ENCODE data around the gene MAFF.

The MAFF gene

GRCh38 chr22:38170469-38170868 lies 31.3 kb upstream of the MAFF start:
- peaks cover 8% of the 10 kb centered on the region for H3K27me3 Mint-ChIP-seq (ENCODE audit: low read depth)
- H3K9me3 Mint-ChIP-seq, result no peaks in the 10 kb centered on the region
- H3K4me3 Mint-ChIP-seq, result no peak overlapping the region
- TF ChIP-seq CTCF (IDR thresholded peaks at IDR 0.05; ENCODE audit: unreplicated experiment in 3 of 3), result no peak
- H3K36me3 Mint-ChIP-seq (ENCODE audit: low read depth), result peaks cover 9% of the 10 kb centered on the region
- H3K4me1 Mint-ChIP-seq, result peaks cover 6% of the 10 kb centered on the region
- H3K27ac Mint-ChIP-seq, result no peak overlapping the region

GRCh38 chr22:38171927-38172831 lies 29.6 kb upstream of the MAFF start:
- no peak for TF ChIP-seq CTCF (IDR thresholded peaks at IDR 0.05; ENCODE audit: unreplicated experiment in 3 of 3)
- H3K27ac Mint-ChIP-seq, result peak overlapping the region in 1 of 3 experiments; percentile 3
- H3K9me3 Mint-ChIP-seq, result no peaks in the 10 kb centered on the region
- peaks cover 8% of the 10 kb centered on the region for H3K27me3 Mint-ChIP-seq (ENCODE audit: low read depth)
- H3K4me3 Mint-ChIP-seq, result no peak overlapping the region
- H3K36me3 Mint-ChIP-seq (ENCODE audit: low read depth), result peaks cover 5% of the 10 kb centered on the region
- H3K4me1 Mint-ChIP-seq, result peaks cover 6% of the 10 kb centered on the region

- H3K27me3 Mint-ChIP-seq (ENCODE audit: low read depth), result peaks cover 5% of the 10 kb centered on the region
- TF ChIP-seq CTCF (IDR thresholded peaks at IDR 0.05; ENCODE audit: unreplicated experiment in 3 of 3), result no peak
- H3K36me3 Mint-ChIP-seq (ENCODE audit: low read depth), result peaks cover under 1% of the 10 kb centered on the region
- H3K4me3 Mint-ChIP-seq, result no peak overlapping the region
- no peak overlapping the region for H3K27ac Mint-ChIP-seq
- H3K4me1 Mint-ChIP-seq, result peaks cover 5% of the 10 kb centered on the region
- H3K9me3 Mint-ChIP-seq, result no peaks in the 10 kb centered on the region
These were observed 28.8 kb upstream of the MAFF start for GRCh38 chr22:38172832-38173640.

GRCh38 chr22:38173641-38173906 lies 28.2 kb upstream of the MAFF start:
- peaks cover 4% of the 10 kb centered on the region for H3K27me3 Mint-ChIP-seq (ENCODE audit: low read depth)
- H3K4me3 Mint-ChIP-seq, result no peak overlapping the region
- no peaks in the 10 kb centered on the region for H3K9me3 Mint-ChIP-seq
- H3K27ac Mint-ChIP-seq, result no peak overlapping the region
- no peak for TF ChIP-seq CTCF (IDR thresholded peaks at IDR 0.05; ENCODE audit: unreplicated experiment in 3 of 3)
- H3K36me3 Mint-ChIP-seq (ENCODE audit: low read depth), result no peaks in the 10 kb centered on the region
- peaks cover 6% of the 10 kb centered on the region for H3K4me1 Mint-ChIP-seq

GRCh38 chr22:38174626-38175025 lies 27.2 kb upstream of the MAFF start:
- no peaks in the 10 kb centered on the region for H3K36me3 Mint-ChIP-seq (ENCODE audit: low read depth)
- peak overlapping the region in 2 of 3 experiments; percentile 14 to 80 for H3K27ac Mint-ChIP-seq
- H3K9me3 Mint-ChIP-seq, result no peaks in the 10 kb centered on the region
- TF ChIP-seq CTCF (IDR thresholded peaks at IDR 0.05; ENCODE audit: unreplicated experiment in 3 of 3), result no peak
- peaks cover 14% of the 10 kb centered on the region for H3K4me1 Mint-ChIP-seq
- no peak overlapping the region for H3K4me3 Mint-ChIP-seq
- peaks cover 4% of the 10 kb centered on the region for H3K27me3 Mint-ChIP-seq (ENCODE audit: low read depth)
